Mucosa of stomach (tissue), 1 donor: ENCODE data around the gene PCDH17.

ENCODE experiments used
- H3K27me3 ChIP-seq: one replicate; pipeline ENCODE4 v1.7.0; 2013; ENCODE audit warnings: mild to moderate bottlenecking, low read length; ENCODE audit not compliant: control insufficient read depth, insufficient read depth
- H3K36me3 ChIP-seq: one replicate; pipeline ENCODE4 v1.7.0; 2013; ENCODE audit warnings: low read length; ENCODE audit not compliant: control insufficient read depth, insufficient read depth
- H3K4me1 ChIP-seq: one replicate; pipeline ENCODE4 v1.7.0; 2013; ENCODE audit warnings: mild to moderate bottlenecking, low read length; ENCODE audit not compliant: control insufficient read depth, insufficient read depth
- H3K4me3 ChIP-seq: one replicate; pipeline ENCODE4 v1.7.0; 2013; ENCODE audit warnings: low read length
- H3K9ac ChIP-seq: one replicate; pipeline ENCODE4 v1.7.0; 2013; ENCODE audit warnings: mild to moderate bottlenecking, low read length, moderate library complexity
- H3K9me3 ChIP-seq: one replicate; pipeline ENCODE4 v1.7.0; 2013; ENCODE audit warnings: mild to moderate bottlenecking, low read length, moderate library complexity; ENCODE audit not compliant: control insufficient read depth
- donor health status: Pancreatic carcinoma.

Gene PCDH17

DNA sequence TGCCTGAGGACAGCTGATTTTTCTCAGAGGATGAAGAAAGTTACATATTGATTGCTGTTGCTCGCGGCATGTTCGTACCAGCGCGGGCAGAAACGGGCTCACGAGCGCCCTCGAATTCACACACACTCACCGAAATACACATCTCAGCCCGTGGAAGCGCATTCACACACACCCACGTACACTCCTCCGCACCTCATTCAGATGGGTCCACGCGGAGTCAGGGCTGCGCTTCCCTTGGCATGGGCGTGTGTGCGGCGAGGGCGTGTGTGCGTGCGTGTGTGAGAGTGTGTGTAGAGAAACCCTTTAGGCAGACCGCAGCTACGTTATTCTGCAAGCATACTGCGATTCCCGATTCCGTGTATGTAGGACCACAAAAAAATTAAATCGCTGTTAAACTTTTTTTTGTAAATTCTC is 2.1 kb upstream of the PCDH17 start:
- Histone ChIP-seq H3K4me1 (peaks cover 25% of the 10 kb centered on the region), H3K9ac (no peak overlapping the region), H3K36me3 (no peaks in the 10 kb centered on the region), H3K4me3 (peak overlapping the region; percentile 19), H3K27me3 (peaks cover 63% of the 10 kb centered on the region), H3K9me3 (no peaks in the 10 kb centered on the region)

DNA sequence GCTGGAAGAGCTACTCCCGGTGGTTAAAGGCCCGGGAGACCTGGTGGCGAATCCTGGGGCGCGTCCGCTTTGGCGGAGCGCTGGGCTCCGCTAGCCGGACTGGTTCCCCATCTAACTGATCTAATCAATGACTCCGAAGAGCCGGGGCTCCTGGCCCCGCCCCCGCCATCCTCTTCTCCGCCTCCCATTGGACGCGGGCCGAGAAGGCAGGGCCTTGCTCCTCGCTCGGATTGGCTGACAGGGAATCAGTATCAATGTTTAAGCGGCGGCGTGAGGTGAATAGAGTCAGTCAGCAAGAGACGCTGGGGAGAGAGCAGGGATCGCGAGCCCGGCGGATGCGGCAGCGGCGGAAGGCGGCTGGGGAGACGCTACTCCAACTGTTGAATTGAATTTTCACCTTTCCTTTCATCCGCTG is 1.7 kb upstream of the PCDH17 start:
- Histone ChIP-seq H3K27me3 (peaks cover 67% of the 10 kb centered on the region), H3K4me3 (peak overlapping the region; percentile 19), H3K9ac (no peak overlapping the region), H3K36me3 (no peaks in the 10 kb centered on the region), H3K9me3 (no peaks in the 10 kb centered on the region), H3K4me1 (peaks cover 25% of the 10 kb centered on the region)

DNA sequence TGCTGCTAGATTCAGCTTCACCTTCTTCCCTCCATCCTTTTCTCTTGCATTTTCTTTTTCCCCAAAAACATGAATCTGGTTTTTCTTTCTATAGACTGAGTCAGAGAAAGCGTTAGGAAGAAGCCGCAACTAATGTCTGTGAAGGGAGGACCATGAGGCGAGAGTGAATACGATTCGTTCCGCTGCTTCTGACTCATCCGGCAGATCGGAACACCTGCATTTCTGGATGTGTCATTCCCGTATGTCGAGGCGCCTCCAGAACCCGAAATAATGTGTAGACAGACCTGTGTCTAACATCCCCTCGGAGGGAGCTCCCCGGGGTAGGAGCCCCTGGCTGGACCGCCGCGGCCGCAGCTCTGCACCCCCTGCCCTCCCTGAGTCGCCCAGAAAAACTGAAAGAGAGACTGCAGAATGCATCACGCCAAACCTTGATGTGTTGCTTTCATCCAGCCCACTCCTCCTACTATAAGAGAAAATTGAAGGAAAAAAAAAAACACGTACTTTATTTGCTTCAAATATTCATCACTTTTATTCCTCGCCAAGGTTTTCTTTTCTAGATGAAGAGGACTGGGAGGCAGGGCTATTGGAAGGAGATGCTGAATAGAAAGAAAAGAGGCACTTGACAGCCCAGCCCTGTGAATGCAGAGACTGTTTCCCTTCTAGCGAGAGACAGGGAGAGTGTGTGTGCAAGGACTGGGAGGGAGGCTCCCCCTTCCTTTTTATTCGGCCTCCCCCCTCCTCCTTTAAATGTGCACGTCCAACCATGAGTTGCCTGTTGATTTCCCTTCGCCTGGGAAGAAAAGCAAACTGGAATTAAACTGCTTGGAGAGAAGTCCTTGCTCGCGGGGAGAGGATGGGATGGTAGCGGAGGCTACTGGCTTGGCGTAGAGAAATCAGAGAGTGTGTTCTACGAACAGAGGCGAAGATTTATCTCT is 616 bp upstream of the PCDH17 start:
- Histone ChIP-seq H3K4me1 (peaks cover 25% of the 10 kb centered on the region), H3K36me3 (no peaks in the 10 kb centered on the region), H3K27me3 (peaks cover 69% of the 10 kb centered on the region), H3K9me3 (no peaks in the 10 kb centered on the region), H3K9ac (peak overlapping the region; percentile 15), H3K4me3 (peak overlapping the region; percentile 37)

DNA sequence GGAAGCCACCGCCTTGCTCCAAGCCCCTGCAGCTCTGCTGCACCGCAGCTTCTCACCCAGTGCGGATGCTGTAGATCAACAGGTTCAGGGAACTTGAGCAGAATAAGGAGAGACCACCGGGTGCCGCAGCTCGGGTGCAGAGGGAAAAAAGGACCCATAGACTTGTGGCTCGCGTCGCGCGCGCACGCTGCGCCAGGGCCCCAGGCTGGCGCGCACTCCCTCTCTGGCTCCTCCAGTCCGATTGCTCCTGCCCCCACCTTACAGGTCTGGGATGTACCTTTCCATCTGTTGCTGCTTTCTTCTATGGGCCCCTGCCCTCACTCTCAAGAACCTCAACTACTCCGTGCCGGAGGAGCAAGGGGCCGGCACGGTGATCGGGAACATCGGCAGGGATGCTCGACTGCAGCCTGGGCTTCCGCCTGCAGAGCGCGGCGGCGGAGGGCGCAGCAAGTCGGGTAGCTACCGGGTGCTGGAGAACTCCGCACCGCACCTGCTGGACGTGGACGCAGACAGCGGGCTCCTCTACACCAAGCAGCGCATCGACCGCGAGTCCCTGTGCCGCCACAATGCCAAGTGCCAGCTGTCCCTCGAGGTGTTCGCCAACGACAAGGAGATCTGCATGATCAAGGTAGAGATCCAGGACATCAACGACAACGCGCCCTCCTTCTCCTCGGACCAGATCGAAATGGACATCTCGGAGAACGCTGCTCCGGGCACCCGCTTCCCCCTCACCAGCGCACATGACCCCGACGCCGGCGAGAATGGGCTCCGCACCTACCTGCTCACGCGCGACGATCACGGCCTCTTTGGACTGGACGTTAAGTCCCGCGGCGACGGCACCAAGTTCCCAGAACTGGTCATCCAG is 964 bp downstream of the PCDH17 start:
- Histone ChIP-seq H3K4me3 (no peak overlapping the region), H3K9ac (no peak overlapping the region), H3K36me3 (no peaks in the 10 kb centered on the region), H3K4me1 (peaks cover 25% of the 10 kb centered on the region), H3K27me3 (peaks cover 69% of the 10 kb centered on the region), H3K9me3 (no peaks in the 10 kb centered on the region)

DNA sequence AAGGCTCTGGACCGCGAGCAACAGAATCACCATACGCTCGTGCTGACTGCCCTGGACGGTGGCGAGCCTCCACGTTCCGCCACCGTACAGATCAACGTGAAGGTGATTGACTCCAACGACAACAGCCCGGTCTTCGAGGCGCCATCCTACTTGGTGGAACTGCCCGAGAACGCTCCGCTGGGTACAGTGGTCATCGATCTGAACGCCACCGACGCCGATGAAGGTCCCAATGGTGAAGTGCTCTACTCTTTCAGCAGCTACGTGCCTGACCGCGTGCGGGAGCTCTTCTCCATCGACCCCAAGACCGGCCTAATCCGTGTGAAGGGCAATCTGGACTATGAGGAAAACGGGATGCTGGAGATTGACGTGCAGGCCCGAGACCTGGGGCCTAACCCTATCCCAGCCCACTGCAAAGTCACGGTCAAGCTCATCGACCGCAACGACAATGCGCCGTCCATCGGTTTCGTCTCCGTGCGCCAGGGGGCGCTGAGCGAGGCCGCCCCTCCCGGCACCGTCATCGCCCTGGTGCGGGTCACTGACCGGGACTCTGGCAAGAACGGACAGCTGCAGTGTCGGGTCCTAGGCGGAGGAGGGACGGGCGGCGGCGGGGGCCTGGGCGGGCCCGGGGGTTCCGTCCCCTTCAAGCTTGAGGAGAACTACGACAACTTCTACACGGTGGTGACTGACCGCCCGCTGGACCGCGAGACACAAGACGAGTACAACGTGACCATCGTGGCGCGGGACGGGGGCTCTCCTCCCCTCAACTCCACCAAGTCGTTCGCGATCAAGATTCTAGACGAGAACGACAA is 1.8 kb downstream of the PCDH17 start:
- Histone ChIP-seq H3K27me3 (peaks cover 65% of the 10 kb centered on the region), H3K36me3 (no peaks in the 10 kb centered on the region), H3K9me3 (no peaks in the 10 kb centered on the region), H3K4me1 (peaks cover 25% of the 10 kb centered on the region), H3K4me3 (no peak overlapping the region), H3K9ac (no peak overlapping the region)

DNA sequence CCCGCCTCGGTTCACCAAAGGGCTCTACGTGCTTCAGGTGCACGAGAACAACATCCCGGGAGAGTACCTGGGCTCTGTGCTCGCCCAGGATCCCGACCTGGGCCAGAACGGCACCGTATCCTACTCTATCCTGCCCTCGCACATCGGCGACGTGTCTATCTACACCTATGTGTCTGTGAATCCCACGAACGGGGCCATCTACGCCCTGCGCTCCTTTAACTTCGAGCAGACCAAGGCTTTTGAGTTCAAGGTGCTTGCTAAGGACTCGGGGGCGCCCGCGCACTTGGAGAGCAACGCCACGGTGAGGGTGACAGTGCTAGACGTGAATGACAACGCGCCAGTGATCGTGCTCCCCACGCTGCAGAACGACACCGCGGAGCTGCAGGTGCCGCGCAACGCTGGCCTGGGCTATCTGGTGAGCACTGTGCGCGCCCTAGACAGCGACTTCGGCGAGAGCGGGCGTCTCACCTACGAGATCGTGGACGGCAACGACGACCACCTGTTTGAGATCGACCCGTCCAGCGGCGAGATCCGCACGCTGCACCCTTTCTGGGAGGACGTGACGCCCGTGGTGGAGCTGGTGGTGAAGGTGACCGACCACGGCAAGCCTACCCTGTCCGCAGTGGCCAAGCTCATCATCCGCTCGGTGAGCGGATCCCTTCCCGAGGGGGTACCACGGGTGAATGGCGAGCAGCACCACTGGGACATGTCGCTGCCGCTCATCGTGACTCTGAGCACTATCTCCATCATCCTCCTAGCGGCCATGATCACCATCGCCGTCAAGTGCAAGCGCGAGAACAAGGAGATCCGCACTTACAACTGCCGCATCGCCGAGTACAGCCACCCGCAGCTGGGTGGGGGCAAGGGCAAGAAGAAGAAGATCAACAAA is 2.6 kb downstream of the PCDH17 start:
- no peaks in the 10 kb centered on the region for H3K36me3 ChIP-seq
- H3K9me3 ChIP-seq = no peaks in the 10 kb centered on the region
- no peak overlapping the region for H3K4me3 ChIP-seq
- H3K9ac ChIP-seq = no peak overlapping the region
- peaks cover 24% of the 10 kb centered on the region for H3K4me1 ChIP-seq
- peaks cover 58% of the 10 kb centered on the region for H3K27me3 ChIP-seq

DNA sequence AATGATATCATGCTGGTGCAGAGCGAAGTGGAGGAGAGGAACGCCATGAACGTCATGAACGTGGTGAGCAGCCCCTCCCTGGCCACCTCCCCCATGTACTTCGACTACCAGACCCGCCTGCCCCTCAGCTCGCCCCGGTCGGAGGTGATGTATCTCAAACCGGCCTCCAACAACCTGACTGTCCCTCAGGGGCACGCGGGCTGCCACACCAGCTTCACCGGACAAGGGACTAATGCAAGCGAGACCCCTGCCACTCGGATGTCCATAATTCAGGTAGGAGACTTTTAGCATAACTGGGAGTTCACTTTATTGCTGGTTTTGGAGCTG is 3.3 kb downstream of the PCDH17 start:
- H3K4me1 ChIP-seq = peaks cover 18% of the 10 kb centered on the region
- H3K9ac ChIP-seq = no peak overlapping the region
- peaks cover 52% of the 10 kb centered on the region for H3K27me3 ChIP-seq
- H3K36me3 ChIP-seq = no peaks in the 10 kb centered on the region
- H3K9me3 ChIP-seq = no peaks in the 10 kb centered on the region
- H3K4me3 ChIP-seq = no peak overlapping the region

DNA sequence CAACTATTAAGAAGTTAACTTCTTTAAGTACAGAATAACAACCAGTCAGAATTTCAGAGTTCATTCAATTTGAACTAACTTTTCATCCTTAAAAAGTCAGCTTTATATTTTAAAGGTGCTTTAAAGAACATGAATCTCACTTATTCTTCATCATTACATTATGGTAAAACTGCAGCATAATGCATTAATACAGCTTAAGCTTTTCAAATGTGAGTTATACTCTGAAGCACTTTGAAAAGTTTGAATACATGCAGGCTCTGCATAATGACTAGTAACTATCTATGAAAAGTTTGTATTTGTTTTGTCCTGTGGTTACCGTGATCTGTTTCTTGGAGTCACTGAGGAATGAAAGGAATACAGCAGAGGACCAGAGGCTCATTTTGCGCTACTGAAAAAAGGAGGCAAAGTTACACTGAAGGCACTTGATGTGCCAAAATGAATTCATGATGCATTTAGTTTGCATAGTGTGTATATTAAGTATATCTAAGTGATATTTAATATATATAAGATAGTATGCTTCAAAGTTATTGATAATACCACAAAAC is 4.1 kb downstream of the PCDH17 start:
- H3K9ac ChIP-seq = no peak overlapping the region
- peaks cover 13% of the 10 kb centered on the region for H3K4me1 ChIP-seq
- H3K4me3 ChIP-seq = no peak overlapping the region
- H3K27me3 ChIP-seq = peaks cover 44% of the 10 kb centered on the region
- no peaks in the 10 kb centered on the region for H3K9me3 ChIP-seq
- no peaks in the 10 kb centered on the region for H3K36me3 ChIP-seq

DNA sequence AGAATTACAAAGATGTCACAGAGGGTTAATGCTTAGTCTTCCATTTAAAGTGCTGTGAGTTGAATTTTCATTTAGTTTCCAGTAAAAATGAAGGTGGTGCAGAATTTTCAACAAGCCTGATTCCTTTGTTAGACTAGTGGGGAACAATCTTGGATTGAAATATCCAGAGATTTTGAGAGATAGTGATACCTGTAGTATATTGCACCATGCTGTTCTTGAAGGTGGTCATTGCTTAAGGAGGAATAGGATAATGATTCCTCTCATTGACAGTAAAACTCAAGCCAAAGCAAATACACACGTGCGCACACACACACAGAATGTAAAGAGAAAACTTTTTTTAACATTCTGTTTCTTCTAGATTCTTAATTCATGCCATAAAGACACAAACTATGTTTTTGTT is 5.3 kb downstream of the PCDH17 start:
- Histone ChIP-seq H3K9me3 (no peaks in the 10 kb centered on the region), H3K9ac (no peak overlapping the region), H3K27me3 (peaks cover 32% of the 10 kb centered on the region), H3K4me1 (peaks cover under 1% of the 10 kb centered on the region), H3K4me3 (no peak overlapping the region), H3K36me3 (no peaks in the 10 kb centered on the region)

DNA sequence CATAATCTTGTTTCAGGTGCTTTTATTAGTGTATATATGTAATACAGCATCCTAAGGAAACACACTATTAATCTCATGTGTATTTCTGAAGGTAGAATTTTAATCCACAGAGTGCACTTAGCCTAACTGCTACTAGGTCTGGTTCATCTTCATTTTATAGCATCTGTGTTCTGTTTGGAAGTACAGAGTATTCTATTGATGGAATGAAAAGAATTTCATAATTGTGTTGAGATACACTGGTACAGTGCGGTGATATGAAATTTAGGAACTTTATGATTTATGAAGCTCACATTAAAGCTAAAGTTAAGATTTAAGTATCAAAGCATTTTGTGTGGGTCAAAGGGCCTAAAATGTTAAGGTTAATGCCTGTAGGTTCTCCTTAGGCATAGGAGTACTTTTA is 6.0 kb downstream of the PCDH17 start:
- Histone ChIP-seq H3K27me3 (peaks cover 25% of the 10 kb centered on the region), H3K4me1 (no peaks in the 10 kb centered on the region), H3K36me3 (no peaks in the 10 kb centered on the region), H3K9ac (no peak overlapping the region), H3K9me3 (no peaks in the 10 kb centered on the region), H3K4me3 (no peak overlapping the region)
